GM12801 (cell line): Measurements from ENCODE around the gene CDH13.

Experiments
- TF ChIP-seq, protein P1 (sequence below): IDR thresholded peaks from one replicate; pipeline ENCODE4 v1.5.1; 2011; ENCODE audit warnings: control low read depth; ENCODE audit not compliant: insufficient read length; ENCODE audit errors: extremely low read depth

CDH13 gene

GRCh38 chr16:83366228-83366627, 739.5 kb downstream of the CDH13 start:
- TF ChIP-seq, protein P1, sequence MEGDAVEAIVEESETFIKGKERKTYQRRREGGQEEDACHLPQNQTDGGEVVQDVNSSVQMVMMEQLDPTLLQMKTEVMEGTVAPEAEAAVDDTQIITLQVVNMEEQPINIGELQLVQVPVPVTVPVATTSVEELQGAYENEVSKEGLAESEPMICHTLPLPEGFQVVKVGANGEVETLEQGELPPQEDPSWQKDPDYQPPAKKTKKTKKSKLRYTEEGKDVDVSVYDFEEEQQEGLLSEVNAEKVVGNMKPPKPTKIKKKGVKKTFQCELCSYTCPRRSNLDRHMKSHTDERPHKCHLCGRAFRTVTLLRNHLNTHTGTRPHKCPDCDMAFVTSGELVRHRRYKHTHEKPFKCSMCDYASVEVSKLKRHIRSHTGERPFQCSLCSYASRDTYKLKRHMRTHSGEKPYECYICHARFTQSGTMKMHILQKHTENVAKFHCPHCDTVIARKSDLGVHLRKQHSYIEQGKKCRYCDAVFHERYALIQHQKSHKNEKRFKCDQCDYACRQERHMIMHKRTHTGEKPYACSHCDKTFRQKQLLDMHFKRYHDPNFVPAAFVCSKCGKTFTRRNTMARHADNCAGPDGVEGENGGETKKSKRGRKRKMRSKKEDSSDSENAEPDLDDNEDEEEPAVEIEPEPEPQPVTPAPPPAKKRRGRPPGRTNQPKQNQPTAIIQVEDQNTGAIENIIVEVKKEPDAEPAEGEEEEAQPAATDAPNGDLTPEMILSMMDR = no peak

GRCh38 chr16:83374979-83375378, 748.2 kb downstream of the CDH13 start:
- TF ChIP-seq, protein P1 = no peak

- TF ChIP-seq, protein P1 = no peak
Measured at GRCh38 chr16:83389751-83390150, 763.0 kb downstream of the CDH13 start.

DNA sequence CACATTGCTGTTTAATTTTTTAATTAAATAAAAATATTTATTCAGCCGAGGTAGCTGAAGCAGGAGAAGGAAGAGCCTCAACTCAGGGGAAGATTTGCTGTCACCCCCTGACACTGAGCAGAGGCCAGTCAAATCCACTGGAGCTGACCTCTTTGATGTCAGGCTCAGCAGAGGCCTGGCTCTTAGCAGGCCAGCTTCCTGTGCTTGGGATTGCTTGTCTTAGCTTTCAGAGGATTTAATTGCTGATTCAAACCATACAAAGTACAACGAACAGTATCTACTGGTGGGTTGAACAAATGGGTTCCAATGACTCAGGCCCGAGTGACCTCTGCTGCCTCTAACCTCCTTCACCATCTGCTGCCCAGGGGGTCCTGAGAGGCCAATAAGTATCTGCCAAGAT, 764.0 kb downstream of the CDH13 start:
- TF ChIP-seq, protein P1 = no peak

DNA sequence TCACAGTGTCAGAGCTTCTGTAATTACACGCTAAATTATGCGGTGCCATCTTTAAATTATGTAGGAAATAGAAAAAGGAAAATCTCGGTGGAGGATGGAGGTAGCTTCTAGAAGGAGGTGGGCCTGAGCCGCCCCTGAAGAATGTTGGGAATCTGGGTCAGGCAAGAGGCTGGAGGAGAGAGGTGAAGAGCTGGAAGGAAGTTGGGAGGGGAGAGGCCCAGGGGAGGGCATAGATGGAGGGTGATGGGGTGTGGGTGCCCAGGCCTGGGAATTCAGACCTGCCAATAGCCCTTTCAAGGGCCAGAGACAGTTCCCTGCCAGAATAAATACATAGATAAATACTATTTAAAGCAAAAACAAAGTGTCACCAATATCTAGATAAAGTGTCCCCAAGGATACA, 766.0 kb downstream of the CDH13 start:
- TF ChIP-seq, protein P1 = no peak

DNA sequence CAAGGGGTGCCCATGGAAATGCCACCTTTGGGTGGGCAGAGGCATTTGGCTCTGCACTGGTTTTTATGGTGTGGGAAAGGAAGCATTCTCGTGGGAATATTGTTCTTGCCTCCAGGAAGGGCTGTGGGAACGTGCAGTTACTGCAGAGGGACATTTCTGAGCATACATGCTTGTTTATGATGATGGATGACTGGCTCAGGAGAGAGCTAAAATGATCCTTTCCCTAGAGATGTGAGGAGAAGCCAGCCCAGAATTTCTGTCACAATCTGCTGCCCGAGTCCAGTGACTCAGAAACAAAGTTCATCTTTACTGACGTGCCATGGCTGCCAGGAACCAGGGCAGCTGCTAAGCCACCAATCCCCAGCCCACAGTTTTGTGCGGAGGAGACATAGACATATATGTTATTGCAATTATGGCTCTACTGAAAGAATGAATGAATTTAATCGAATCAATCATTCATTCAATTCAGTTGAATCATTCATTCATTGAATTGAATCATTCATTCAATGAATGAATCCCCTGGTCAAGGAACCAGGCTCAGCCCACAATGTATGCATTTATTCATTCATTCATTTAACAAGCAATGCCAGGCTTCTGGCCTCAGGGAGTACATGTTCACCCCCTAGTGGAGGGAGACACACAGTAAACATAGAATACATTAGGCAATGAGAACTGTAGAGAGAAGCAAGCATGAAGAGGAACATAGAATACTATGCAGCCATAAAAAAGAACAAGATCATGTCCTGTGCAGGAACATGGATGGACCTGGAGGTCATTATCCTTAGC, 766.6 kb downstream of the CDH13 start:
- TF ChIP-seq, protein P1 = no peak

DNA sequence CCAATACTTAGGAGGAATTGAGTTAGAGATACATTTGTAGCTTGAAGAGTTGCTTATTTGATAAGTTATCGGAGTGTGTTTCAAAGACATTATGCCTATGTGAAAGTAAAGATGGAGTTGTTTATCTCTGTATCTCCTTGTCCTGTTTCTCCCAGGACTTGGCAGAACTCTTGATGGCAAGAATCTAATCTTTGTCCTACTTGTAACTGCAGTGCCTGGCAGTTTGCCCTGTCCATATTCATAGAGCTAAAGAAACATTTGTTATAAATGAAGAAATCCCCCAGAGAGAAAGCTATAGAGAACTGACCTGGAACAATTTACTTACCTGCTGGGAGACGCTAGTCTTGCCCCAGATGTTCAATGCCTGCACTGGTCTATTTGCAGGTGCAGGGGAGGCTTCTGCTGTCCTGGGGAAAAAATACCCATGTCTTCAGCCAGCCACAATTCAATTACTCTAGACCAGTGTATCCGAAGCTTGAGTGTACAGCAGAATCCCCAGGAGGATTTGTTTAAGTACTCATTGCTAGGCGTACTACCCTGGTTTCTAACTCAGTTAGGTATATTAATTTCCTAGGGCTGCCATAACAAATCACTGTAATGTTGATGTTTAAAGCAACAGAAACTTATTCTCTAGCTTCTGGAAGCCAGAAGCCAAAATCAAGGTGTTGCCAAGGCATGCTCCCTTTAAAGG, 771.0 kb downstream of the CDH13 start:
- TF ChIP-seq, protein P1 = no peak
